CD4-positive, alpha-beta memory T cell (primary cell): ENCODE data around the gene KRTAP12-3. TPM values are rescaled to one million over a fixed set of nuclear protein-coding genes. Genes with fewer than 3 reads are reported as not detected.
A peak's percentile ranks its signal among the peaks of the same experiment; 100 is the strongest.
"Not testable (repeated sequence)": the region's sequence is repeated elsewhere in the genome, so short reads cannot be mapped to it uniquely, and the experiment has no call there.

ENCODE experiments used
- CTCF ChIA-PET: fragments of 350-600 bp; sonication (Branson Sonifier 250); formaldehyde crosslinking; loops from one replicate; lab custom pipeline; 2021; ENCODE audit warnings: inconsistent platforms; ENCODE audit not compliant: partially characterized antibody; lab: Charles Lee
- POLR2A ChIA-PET: fragments of 350-600 bp; sonication (Branson Sonifier 250); formaldehyde crosslinking; loops from one replicate; lab custom pipeline; 2021; ENCODE audit not compliant: partially characterized antibody; lab: Charles Lee
- DNase-seq, 5 donors: peaks; one replicate each; pipeline versions ENCODE4 v3.0.0 to v3.0.0-alpha.2; 2020 to 2022; ENCODE audit warnings: mixed read lengths in 1 of 5
- H3K27ac ChIP-seq: one replicate; pipeline ENCODE4 v1.7.0; 2013; ENCODE audit warnings: low read depth, low read length
- H3K27me3 ChIP-seq: 2 replicates; pipeline ENCODE4 v1.7.0; 2013; ENCODE audit warnings: mild to moderate bottlenecking, low read length, moderate library complexity; ENCODE audit not compliant: insufficient read depth
- H3K36me3 ChIP-seq: 2 replicates; pipeline ENCODE4 v1.7.0; 2013; ENCODE audit warnings: mild to moderate bottlenecking, low read length, moderate library complexity; ENCODE audit not compliant: insufficient read depth
- H3K4me1 ChIP-seq: 2 replicates; pipeline ENCODE4 v1.7.0; 2013; ENCODE audit warnings: mild to moderate bottlenecking, low read length, moderate library complexity; ENCODE audit not compliant: insufficient read depth
- H3K4me3 ChIP-seq, 2 donors: one replicate each; pipeline ENCODE4 v1.7.0; 2013; ENCODE audit warnings: low read length in 2 of 2, mild to moderate bottlenecking in 1 of 2
- H3K9me3 ChIP-seq, 2 donors: one replicate each; pipeline ENCODE4 v1.7.0; 2013; ENCODE audit warnings: low read length in 2 of 2, control low read depth in 1 of 2; ENCODE audit not compliant: control insufficient read depth in 1 of 2
- H3K27ac Mint-ChIP-seq, 7 donors: one replicate each; pipeline ENCODE4 v1.8.0; 2020 to 2021; ENCODE audit warnings: mixed read lengths in 7 of 7, mild to moderate bottlenecking in 6 of 7, inconsistent platforms in 3 of 7, moderate library complexity in 3 of 7
- H3K27me3 Mint-ChIP-seq, 2 donors: one replicate each; pipeline ENCODE4 v1.8.0; 2020 to 2021; ENCODE audit warnings: mixed read lengths in 2 of 2
- H3K36me3 Mint-ChIP-seq, 2 donors: one replicate each; pipeline ENCODE4 v1.8.0; 2020 to 2021; ENCODE audit warnings: mixed read lengths in 2 of 2, inconsistent platforms in 1 of 2, mild to moderate bottlenecking in 1 of 2
- H3K4me1 Mint-ChIP-seq, 4 donors: one replicate each; pipeline ENCODE4 v1.8.0; 2020 to 2021; ENCODE audit warnings: mixed read lengths in 4 of 4, mild to moderate bottlenecking in 1 of 4
- H3K4me3 Mint-ChIP-seq, 8 donors: one replicate each; pipeline ENCODE4 v1.8.0; 2020 to 2021; ENCODE audit warnings: mixed read lengths in 8 of 8, mild to moderate bottlenecking in 7 of 8, moderate library complexity in 6 of 8, inconsistent platforms in 3 of 8
- H3K9me3 Mint-ChIP-seq, 8 donors: one replicate each; pipeline ENCODE4 v1.8.0; 2020 to 2021; ENCODE audit warnings: mixed read lengths in 8 of 8, mild to moderate bottlenecking in 5 of 8, inconsistent platforms in 3 of 8, moderate library complexity in 1 of 8
- intact Hi-C: fragments of 100-400 bp; cut with micrococcal nuclease; formaldehyde crosslinking; loops from one replicate; pipeline ENCODE4 v1.15.1; 2023
- polyA plus RNA-seq, 2 donors: library from polyadenylated mRNA; unstranded; fragments of 300-500 nt; fragmentation: Illumina TruSeq; gene quantifications; one replicate each; pipeline ENCODE4 v1.2.3, GENCODE V29; 2021
- total RNA-seq, 2 experiments: library from RNA; stranded (reverse); gene quantifications; one replicate each; pipeline ENCODE4 v1.2.3, GENCODE V29; 2021

Gene KRTAP12-3
- total and polyA plus RNA-seq, 4 experiments from 2014 or later = 1.2 TPM; not detected in 3

- Histone ChIP-seq H3K27me3 (no peaks in the 10 kb centered on the region), H3K9me3 (peaks cover 0 to 4% of the 10 kb centered on the region in 2 donors), H3K4me1 (peaks cover 22% of the 10 kb centered on the region), H3K4me3 (no peak overlapping the region), H3K36me3 (no peaks in the 10 kb centered on the region), H3K27ac (no peak overlapping the region)
- peaks cover 0 to 3% of the 10 kb centered on the region in 2 donors for H3K27me3 Mint-ChIP-seq
- no peak for DNase-seq
- intact Hi-C loops = no loop called here
- peaks cover 10 to 24% of the 10 kb centered on the region in 2 donors for H3K36me3 Mint-ChIP-seq
- peaks cover 10 to 25% (median 17%) of the 10 kb centered on the region in 4 donors for H3K4me1 Mint-ChIP-seq
- H3K27ac Mint-ChIP-seq = peak overlapping the region in 3 of 7 donors; percentile 50 to 77 (median 53)
- peaks cover 0 to 40% (median 31%) of the 10 kb centered on the region in 8 donors for H3K9me3 Mint-ChIP-seq
- no peak overlapping the region for H3K4me3 Mint-ChIP-seq
- CTCF ChIA-PET = interaction anchor here (1.3 to 1.8 kb wide), 2 partner anchors 10 to 12 kb away, joined by 4 read pairs; no protein-coding TSS in a partner anchor
- POLR2A ChIA-PET = interaction anchor here (1.8 to 3.8 kb wide), 2 partner anchors 13 to 26 kb away, joined by 5 to 16 read pairs; partner anchors contain the start of gene KRTAP12-3
Measured at GRCh38 chr21:44632067-44632466, 25.7 kb upstream of the KRTAP12-3 start.

GRCh38 chr21:44636209-44637017, 21.3 kb upstream of the KRTAP12-3 start:
- H3K27me3 Mint-ChIP-seq = peaks cover 1 to 12% of the 10 kb centered on the region in 2 donors
- peaks cover 3 to 37% (median 23%) of the 10 kb centered on the region in 8 donors for H3K9me3 Mint-ChIP-seq
- no peak for DNase-seq
- H3K4me3 ChIP-seq = no peak overlapping the region
- POLR2A ChIA-PET = no interaction called here
- peaks cover 0 to 5% (median 1%) of the 10 kb centered on the region in 4 donors for H3K4me1 Mint-ChIP-seq
- no peaks in the 10 kb centered on the region for H3K4me1 ChIP-seq
- no peak overlapping the region for H3K27ac Mint-ChIP-seq
- no peaks in the 10 kb centered on the region for H3K36me3 ChIP-seq
- H3K9me3 ChIP-seq = no peaks in the 10 kb centered on the region
- H3K27me3 ChIP-seq = no peaks in the 10 kb centered on the region
- CTCF ChIA-PET = no interaction called here
- no peak overlapping the region for H3K27ac ChIP-seq
- peak overlapping the region in 1 of 8 donors; percentile 55 for H3K4me3 Mint-ChIP-seq
- peaks cover 2 to 17% of the 10 kb centered on the region in 2 donors for H3K36me3 Mint-ChIP-seq
- intact Hi-C loops = no loop called here

- POLR2A ChIA-PET = no interaction called here
- no peaks in the 10 kb centered on the region for H3K36me3 ChIP-seq
- Mint-ChIP-seq H3K27ac (peak within 1 kb of the TSS in 2 of 7 donors; percentile 54 to 57), H3K36me3 (peaks cover 0 to 12% of the 10 kb centered on the region in 2 donors), H3K4me3 (peak within 1 kb of the TSS in 1 of 8 donors; percentile 55), H3K4me1 (peaks cover 0 to 5% (median 1%) of the 10 kb centered on the region in 4 donors), H3K9me3 (peaks cover 5 to 36% (median 17%) of the 10 kb centered on the region in 8 donors), H3K27me3 (peaks cover 1 to 13% of the 10 kb centered on the region in 2 donors)
- DNase-seq = no peak
- no peak within 1 kb of the TSS for H3K4me3 ChIP-seq
- H3K27ac ChIP-seq = no peak within 1 kb of the TSS
- intact Hi-C loops = no loop called here
- H3K27me3 ChIP-seq = no peaks in the 10 kb centered on the region
- H3K4me1 ChIP-seq = no peaks in the 10 kb centered on the region
- CTCF ChIA-PET = no interaction called here
- H3K9me3 ChIP-seq = no peaks in the 10 kb centered on the region
Measured at GRCh38 chr21:44637018-44637850, 20.5 kb upstream of the KRTAP12-3 start, which contains the start of gene KRTAP10-10. Gene KRTAP10-10, plus strand, starts transcription at chr21:44637356. Its CDS starts 62 bp downstream, at chr21:44637418.

GRCh38 chr21:44637851-44638348, 19.8 kb upstream of the KRTAP12-3 start:
- H3K27ac ChIP-seq, H3K27me3 ChIP-seq, H3K4me1 ChIP-seq, H3K9me3 ChIP-seq, POLR2A ChIA-PET, H3K4me1 Mint-ChIP-seq, H3K36me3 ChIP-seq, H3K4me3 Mint-ChIP-seq, H3K4me3 ChIP-seq, CTCF ChIA-PET, intact Hi-C loops, DNase-seq: not testable (repeated sequence)
- Mint-ChIP-seq H3K27me3 (peaks cover 1 to 13% of the 10 kb centered on the region in 2 donors), H3K9me3 (peaks cover 5 to 35% (median 18%) of the 10 kb centered on the region in 8 donors), H3K27ac (peak overlapping the region in 1 of 7 donors; percentile 54), H3K36me3 (peaks cover 0 to 12% of the 10 kb centered on the region in 2 donors)

- H3K4me1 Mint-ChIP-seq, CTCF ChIA-PET, H3K36me3 ChIP-seq, DNase-seq, POLR2A ChIA-PET, H3K4me1 ChIP-seq, intact Hi-C loops, H3K4me3 ChIP-seq, H3K27ac ChIP-seq, H3K4me3 Mint-ChIP-seq, H3K9me3 ChIP-seq, H3K27me3 ChIP-seq: not testable (repeated sequence)
- Mint-ChIP-seq H3K9me3 (peaks cover 5 to 35% (median 21%) of the 10 kb centered on the region in 8 donors), H3K27ac (peak overlapping the region in 1 of 7 donors; percentile 68), H3K36me3 (peaks cover 4 to 12% of the 10 kb centered on the region in 2 donors), H3K27me3 (peaks cover 1 to 13% of the 10 kb centered on the region in 2 donors)
Measured at GRCh38 chr21:44638506-44639330, 19.0 kb upstream of the KRTAP12-3 start.

DNA sequence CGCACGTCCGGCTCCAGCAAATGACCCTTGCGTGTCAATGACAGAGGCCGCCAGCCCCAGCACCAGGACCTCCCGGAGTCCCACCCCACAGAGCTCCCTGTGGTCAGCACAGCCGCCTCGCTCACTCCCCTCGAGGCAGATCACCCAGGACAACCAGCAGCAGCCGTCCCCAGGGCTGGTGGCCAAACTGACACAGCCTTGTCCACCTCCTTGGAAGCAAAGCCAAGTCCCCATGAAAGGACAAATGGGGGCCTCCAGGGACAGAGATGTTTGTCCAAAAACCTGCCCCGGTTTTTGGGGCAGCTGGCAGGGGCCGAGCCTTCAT, 18.4 kb upstream of the KRTAP12-3 start:
- Mint-ChIP-seq H3K4me1 (peaks cover 0 to 5% (median 1%) of the 10 kb centered on the region in 4 donors), H3K27me3 (peaks cover 1 to 13% of the 10 kb centered on the region in 2 donors), H3K9me3 (peaks cover 6 to 40% (median 26%) of the 10 kb centered on the region in 8 donors), H3K4me3 (no peak overlapping the region), H3K27ac (no peak overlapping the region), H3K36me3 (peaks cover 4 to 12% of the 10 kb centered on the region in 2 donors)
- H3K27ac ChIP-seq = no peak overlapping the region
- H3K36me3 ChIP-seq = no peaks in the 10 kb centered on the region
- no peak overlapping the region for H3K4me3 ChIP-seq
- H3K9me3 ChIP-seq = peaks cover 0 to 8% of the 10 kb centered on the region in 2 donors
- no peak for DNase-seq
- intact Hi-C loops = no loop called here
- ChIA-PET CTCF (no interaction called here), POLR2A (no interaction called here)
- H3K27me3 ChIP-seq = no peaks in the 10 kb centered on the region
- H3K4me1 ChIP-seq = no peaks in the 10 kb centered on the region
